Activated CD4-positive, alpha-beta T cell treated with anti-CD3 and anti-CD28 coated beads, Interleukin-2, amount 50 U/mL, for 1 hour (primary cell): ENCODE data around the gene ZFAND3.

Source experiments
- DNase-seq: peaks from one replicate; pipeline ENCODE4 v3.0.0-alpha.2; 2020

The ZFAND3 gene

GRCh38 chr6:38193481-38194281 is 374.2 kb downstream of the ZFAND3 start:
- DNase-seq, result no peak

GRCh38 chr6:38194282-38194572 is 374.7 kb downstream of the ZFAND3 start:
- DNase-seq, result no peak

- DNase-seq, result no peak
Measured at GRCh38 chr6:38194589-38194988, 375.1 kb downstream of the ZFAND3 start.

- DNase-seq, result no peak
Measured at GRCh38 chr6:38195113-38195635, 375.6 kb downstream of the ZFAND3 start.

DNA sequence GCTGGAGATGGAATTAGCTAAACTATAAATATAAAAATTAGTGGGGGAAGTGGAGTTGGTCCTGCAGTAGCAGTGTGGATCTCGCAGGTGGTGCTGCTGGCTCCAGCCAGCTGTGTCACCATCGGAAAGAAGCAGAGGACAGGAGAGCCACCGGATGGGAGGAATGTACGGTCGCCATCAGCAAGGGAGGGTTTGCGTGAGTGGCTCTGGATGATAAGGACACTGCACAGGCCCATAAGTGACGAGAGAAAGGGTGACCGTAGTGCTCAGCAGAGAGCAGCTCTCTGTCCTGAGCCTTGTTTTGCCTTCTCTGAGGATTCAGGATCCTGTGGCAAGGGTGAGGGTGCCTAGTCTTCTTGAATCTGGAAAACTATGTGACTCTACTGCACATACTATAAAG is 378.7 kb downstream of the ZFAND3 start:
- no peak for DNase-seq
